GM21737 (cell line): Measurements from ENCODE around the gene MAP3K6.
"Not testable (repeated sequence)": the region's sequence is repeated elsewhere in the genome, so short reads cannot be mapped to it uniquely, and the experiment has no call there.

Experiments
- ATAC-seq: cut with Tn5 transposase; IDR thresholded peaks from one replicate; pipeline ENCODE4 v1.9.1; 2021; ENCODE audit warnings: mild to moderate bottlenecking, moderate library complexity; ENCODE audit not compliant: unreplicated experiment

Gene MAP3K6

DNA sequence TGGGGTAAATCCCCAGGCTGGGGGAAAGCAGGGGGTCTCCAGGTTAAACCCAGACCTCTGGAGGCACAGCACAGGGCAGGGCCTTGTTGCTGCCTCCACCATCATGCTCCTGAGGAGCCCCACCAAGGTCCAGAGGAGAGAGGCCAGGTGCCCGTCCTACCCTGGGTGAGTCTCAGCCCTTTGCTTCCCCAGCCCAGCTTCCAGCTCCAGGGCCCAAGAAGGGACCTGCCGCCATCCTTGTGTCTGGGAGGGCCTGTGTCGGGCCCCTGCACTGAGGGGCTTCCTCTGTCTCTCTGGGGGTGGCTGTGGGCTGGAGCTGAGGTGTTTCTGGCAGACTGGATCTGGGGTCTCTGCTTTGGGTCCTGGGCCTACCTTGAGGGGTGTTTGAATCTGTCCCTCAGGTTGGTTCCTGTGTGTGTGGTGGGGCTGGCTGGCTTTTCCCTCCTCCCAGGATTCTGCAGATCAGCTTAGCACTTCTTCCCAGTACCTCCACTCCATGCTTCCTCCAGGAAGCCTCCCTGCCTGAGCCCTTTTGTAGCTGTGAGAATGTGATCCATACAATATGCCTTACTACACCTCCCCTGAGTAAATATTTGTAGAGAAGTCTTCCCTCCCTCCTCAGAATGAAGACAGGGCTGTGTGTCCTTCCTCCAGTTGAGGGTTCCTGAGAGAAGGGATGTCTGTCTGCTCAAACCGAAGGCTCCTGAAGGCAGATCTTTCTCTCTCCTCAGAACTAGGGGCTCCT, 31.8 kb upstream of the MAP3K6 start:
- no peak for ATAC-seq

DNA sequence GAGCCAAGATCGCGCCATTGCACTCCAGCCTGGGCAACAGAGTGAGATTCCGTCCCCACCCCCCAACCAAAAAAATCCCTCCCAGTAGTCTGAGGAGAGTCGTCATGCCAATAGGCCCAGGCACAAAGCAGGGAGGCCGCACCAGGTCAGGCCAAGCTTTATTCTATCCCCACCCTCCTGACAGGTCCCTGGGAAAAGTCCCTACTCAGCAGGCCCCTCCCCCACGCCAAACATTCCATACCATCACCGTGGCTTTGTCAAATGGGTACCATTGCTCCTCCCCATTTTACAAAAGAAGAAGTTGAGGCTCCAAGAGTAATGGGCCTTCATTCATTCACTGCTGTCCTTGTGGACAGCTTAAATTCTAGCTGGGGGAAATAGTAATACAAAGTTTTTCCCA, 31.0 kb upstream of the MAP3K6 start:
- no peak for ATAC-seq

- no peak for ATAC-seq
Observed at GRCh38 chr1:27397110-27397509, 30.3 kb upstream of the MAP3K6 start.

DNA sequence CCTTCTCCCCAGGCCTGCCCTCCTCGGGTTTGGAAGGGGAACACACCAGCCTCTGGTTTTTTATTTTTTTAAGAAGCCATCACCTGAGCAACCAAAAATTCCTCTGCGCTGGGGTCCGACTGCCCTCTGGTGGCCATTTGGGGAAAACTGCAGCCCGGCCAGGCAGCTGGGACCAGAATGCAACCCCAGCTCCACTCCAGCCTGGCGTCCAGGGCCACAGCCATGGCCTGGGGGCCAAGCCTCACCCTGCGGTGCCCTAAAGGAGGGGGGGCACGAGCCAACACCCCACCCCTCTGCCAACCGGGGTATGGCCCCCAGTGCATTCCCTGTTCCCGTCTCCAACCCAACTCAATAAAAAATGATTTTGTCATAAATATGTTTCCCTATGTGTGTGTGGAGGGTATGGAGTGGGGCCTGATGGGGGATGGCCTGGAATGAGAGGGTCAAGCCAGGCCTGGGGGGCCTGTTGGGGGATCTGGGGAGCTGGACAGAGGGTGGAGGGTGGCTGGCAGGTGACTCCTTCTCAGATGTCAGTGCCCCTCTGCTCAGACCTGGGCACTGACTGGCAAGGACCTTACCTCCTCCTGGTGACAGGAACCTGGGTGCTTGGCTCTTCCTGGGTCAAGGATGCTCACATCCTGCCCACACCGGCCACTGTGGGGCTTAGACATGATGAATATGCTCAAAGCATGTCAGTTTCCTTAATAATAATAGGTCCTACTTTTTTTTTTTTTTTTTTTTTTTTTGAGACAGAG, 28.9 kb upstream of the MAP3K6 start:
- ATAC-seq, result no peak

GRCh38 chr1:27394925-27395324, 28.2 kb upstream of the MAP3K6 start:
- ATAC-seq, result no peak

DNA sequence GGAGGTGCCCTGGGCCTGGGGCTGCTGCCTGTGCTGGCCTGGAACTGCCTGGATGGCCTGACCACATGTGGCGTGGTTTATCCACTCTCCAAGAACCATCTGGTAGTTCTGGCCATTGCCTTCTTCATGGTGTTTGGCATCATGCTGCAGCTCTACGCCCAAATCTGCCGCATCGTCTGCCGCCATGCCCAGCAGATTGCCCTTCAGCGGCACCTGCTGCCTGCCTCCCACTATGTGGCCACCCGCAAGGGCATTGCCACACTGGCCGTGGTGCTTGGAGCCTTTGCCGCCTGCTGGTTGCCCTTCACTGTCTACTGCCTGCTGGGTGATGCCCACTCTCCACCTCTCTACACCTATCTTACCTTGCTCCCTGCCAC, 27.5 kb upstream of the MAP3K6 start:
- ATAC-seq, result no peak

- no peak for ATAC-seq
Observed at GRCh38 chr1:27393641-27394281, 27.0 kb upstream of the MAP3K6 start.

GRCh38 chr1:27392778-27393635, 26.2 kb upstream of the MAP3K6 start:
- no peak for ATAC-seq

- peak; percentile 82 for ATAC-seq
Observed at GRCh38 chr1:27392096-27392777, 25.5 kb upstream of the MAP3K6 start, which contains the start of gene GPR3. TSS of gene GPR3 (plus strand) at chr1:27392622. CDS start at chr1:27393799, 1,177 bp downstream.

GRCh38 chr1:27391511-27392095, 24.8 kb upstream of the MAP3K6 start:
- no peak for ATAC-seq

- no peak for ATAC-seq
Observed at GRCh38 chr1:27388337-27389005, 21.7 kb upstream of the MAP3K6 start.

DNA sequence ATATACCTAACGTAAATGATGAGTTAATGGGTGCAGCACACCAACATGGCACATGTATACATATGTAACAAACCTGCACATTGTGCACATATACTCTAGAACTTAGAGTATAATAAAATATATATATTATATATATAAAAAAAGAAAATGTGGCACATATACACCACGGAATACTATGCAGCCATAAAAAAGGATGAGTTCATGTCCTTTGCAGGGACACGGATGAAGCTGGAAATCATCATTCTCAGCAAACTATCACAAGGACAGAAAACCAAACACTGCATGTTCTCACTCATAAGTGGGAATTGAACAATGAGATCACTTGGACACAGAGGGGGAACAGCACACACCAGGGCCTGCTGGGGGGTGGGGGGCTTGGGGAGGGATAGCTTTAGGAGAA, 18.0 kb upstream of the MAP3K6 start:
- not testable (repeated sequence) for ATAC-seq

DNA sequence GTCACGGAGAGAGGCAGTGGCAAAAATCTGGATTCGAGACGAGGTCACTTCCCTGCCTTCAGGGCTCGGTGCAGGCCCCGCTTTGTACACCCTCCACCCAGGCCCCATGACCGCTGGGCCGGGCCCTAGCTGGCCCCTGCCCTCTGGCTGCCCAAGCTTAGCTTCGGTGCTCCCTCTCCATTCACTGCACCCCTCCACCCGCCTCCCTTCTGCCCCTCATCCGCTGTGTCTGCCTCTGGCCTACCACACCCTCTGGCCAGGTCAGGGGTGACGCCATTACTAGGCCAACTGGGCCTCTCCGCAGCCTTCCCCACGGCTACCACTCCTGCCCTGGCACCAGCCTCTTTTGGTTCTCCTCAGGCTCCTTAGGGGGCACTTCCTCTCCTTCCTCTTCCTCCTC, 16.9 kb upstream of the MAP3K6 start:
- no peak for ATAC-seq

DNA sequence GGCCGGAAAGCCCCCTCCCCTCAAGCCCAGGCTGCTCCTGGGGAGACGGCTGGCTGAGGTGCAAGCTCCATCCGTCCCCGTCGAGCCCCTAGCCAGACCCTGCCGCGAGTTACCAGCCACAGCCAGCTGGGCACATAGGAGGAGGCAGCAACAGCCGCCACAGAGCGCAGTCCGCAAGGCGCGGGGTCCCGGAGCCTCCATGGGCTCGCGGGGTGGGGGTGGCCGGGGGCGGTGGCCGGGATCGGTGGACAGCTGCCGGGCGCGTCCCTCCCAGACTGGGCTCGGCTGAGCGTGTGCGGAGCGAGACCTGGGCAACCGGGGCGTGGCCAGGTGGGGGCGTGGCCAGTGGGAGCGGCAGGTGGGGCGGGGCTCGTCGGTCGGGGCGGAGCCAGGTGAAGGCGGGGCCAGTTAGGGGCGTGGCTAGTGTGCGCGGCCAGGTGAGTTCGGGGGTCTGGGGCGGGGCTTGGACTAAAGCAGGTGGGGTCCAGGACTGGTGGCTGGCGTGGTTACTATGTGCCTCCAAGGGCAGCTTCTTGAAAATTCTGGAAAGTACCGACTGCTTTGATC, 16.4 kb upstream of the MAP3K6 start, which contains the start of gene CD164L2:
CD164L2 (minus strand) TSS at position 295 of the 567 bp plus-strand sequence; CDS start at position 201, 94 bp downstream.
- no peak for ATAC-seq

DNA sequence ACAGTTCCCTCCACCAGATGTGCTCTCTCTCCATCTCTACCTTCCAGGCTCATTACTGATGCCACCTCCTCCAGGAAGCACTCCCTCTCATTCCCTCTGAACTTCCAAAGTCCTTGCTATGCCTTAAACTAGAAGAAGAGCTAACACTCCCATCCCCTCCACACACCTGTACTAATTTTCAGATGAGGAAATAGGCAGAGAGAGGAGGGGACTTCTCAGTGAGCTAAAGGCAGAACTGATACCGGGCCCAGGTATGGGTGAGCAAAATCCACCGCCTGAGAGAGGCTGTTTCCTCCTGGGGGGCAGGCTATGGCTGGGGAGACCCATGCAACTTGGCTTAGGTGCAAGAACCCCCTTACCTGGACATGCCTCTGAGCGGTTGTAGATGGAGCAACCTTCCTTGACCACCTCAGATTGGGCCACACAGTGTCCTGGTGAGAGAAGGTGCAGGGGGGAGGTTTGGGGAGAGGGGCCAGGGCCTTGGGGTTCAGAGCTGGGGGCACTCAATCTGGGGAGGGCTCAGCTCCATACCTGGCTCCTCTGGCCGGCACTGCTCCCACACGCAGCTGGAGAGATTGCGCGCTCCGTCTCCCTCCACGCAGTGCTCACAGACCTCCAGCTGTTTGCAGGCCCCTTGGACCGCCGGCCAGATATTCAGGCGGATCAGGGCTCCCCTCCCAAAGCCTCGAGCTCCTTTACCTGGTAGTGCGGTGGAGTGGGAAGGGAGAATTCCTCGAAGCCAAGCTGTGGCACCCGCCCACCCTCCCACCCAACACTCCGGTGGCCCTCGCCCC, 15.4 kb upstream of the MAP3K6 start:
- ATAC-seq, result no peak

GRCh38 chr1:27380766-27381733, 14.3 kb upstream of the MAP3K6 start:
- ATAC-seq, result no peak

DNA sequence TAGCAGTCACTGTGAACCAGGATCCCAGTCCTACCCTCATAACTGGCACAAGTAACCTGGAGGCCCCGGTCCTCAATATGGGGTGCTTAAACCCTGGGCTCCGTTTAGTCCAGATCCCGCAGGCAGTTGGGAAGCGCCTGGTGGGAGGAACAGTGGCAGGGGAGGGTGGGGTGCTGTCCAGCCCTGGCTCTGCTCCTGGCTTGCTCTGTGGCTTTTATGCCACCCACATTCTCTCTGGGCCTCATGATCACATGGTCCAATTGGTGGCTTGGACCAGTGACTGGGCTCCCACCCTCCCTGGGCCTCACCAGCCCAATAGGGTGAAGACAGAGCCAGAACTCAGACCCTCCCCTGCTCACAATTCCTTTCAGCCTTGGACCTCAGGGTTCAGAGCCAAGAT, 13.5 kb upstream of the MAP3K6 start:
- no peak for ATAC-seq
